ENCODE results near the gene LRRC32. TPM values are rescaled to one million over a fixed set of nuclear protein-coding genes. Genes with fewer than 3 reads are reported as not detected.

The LRRC32 gene
- total and polyA plus RNA-seq, 7 donors = 0.69 to 30.7 (median 10.9) TPM

Other genes with a start within 250 kb of the LRRC32 start
- 10 to 100 TPM; 20.8 to 51.8 (median 31.5) TPM for gene EMSY, start 225.7 kb downstream of the LRRC32 start, total RNA-seq
- gene EMSY, start 225.7 kb downstream of the LRRC32 start, polyA plus RNA-seq = 10 to 100 TPM in 2 of 3 donors, 1 to 10 TPM in 1; 7.4 to 10.8 (median 10.3) TPM
- 10 to 100 TPM; 12.8 to 20.8 (median 20.4) TPM for gene TSKU, start 112.6 kb upstream of the LRRC32 start, total RNA-seq
- 10 to 100 TPM; 16.2 to 24.6 (median 23.4) TPM for gene TSKU, start 112.6 kb upstream of the LRRC32 start, polyA plus RNA-seq
- 10 to 100 TPM in 2 of 4 donors, 1 to 10 TPM in 2; 5.6 to 12.1 (median 10.4) TPM for gene ACER3, start 190.2 kb upstream of the LRRC32 start, total RNA-seq
- gene ACER3, start 190.2 kb upstream of the LRRC32 start, polyA plus RNA-seq = 10 to 100 TPM in 1 of 3 donors, 1 to 10 TPM in 2; 7.4 to 13.2 (median 9.1) TPM

Measured in sigmoid colon (tissue), 7 donors.